GM23338 (cell line): ENCODE results near the gene MINDY4. TPM values are rescaled to one million over a fixed set of nuclear protein-coding genes. Genes with fewer than 3 reads are reported as not detected.

Experiments used
- ATAC-seq: fragments of 200-7000 bp; cut with Tn5 transposase; 3 replicates; pipeline ENCODE4 v1.9.1; 2020
- DNase-seq: peaks from one replicate; pipeline ENCODE4 v3.0.0-alpha.2; 2015; ENCODE audit warnings: low spot score
- H2AFZ ChIP-seq: fragments of 200-600 bp; sonication (generic); 2 replicates; pipeline ENCODE4 v1.8.0; 2016; ENCODE audit warnings: antibody characterized with exemption, mild to moderate bottlenecking, moderate library complexity
- H3F3A ChIP-seq: fragments of 200-600 bp; sonication (generic); replicated peaks from 2 replicates; pipeline ENCODE4 v1.8.0; 2017; ENCODE audit warnings: antibody characterized with exemption, mixed run types, low read depth
- H3K27ac ChIP-seq: fragments of 200-600 bp; sonication (generic); 2 replicates; pipeline ENCODE4 v1.6.1; 2016; ENCODE audit warnings: low read depth
- H3K27me3 ChIP-seq: fragments of 200-600 bp; sonication (generic); 2 replicates; pipeline ENCODE4 v1.8.0; 2016; ENCODE audit warnings: mild to moderate bottlenecking, mixed run types, moderate library complexity; ENCODE audit not compliant: insufficient read depth
- H3K36me3 ChIP-seq: fragments of 200-600 bp; sonication (generic); 2 replicates; pipeline ENCODE4 v1.8.0; 2016; ENCODE audit warnings: mild to moderate bottlenecking; ENCODE audit not compliant: insufficient read depth
- H3K4me1 ChIP-seq: fragments of 200-600 bp; sonication (generic); 2 replicates; pipeline ENCODE4 v1.8.0; 2016; ENCODE audit warnings: mild to moderate bottlenecking, moderate library complexity; ENCODE audit not compliant: insufficient read depth
- H3K4me2 ChIP-seq: fragments of 200-600 bp; sonication (generic); 2 replicates; pipeline ENCODE4 v1.7.1; 2017; ENCODE audit warnings: mixed run types
- H3K4me3 ChIP-seq: fragments of 200-600 bp; sonication (generic); 2 replicates; pipeline ENCODE4 v1.6.1; 2016; ENCODE audit warnings: mixed run types
- H3K79me2 ChIP-seq: fragments of 200-600 bp; sonication (generic); replicated peaks from 2 replicates; pipeline ENCODE4 v1.8.0; 2017; ENCODE audit warnings: mild to moderate bottlenecking; ENCODE audit not compliant: insufficient read depth
- H3K9me2 ChIP-seq: fragments of 200-600 bp; sonication (generic); 2 replicates; pipeline ENCODE4 v1.8.0; 2017; ENCODE audit not compliant: insufficient read depth
- H4K20me1 ChIP-seq: fragments of 200-600 bp; sonication (generic); replicated peaks from 2 replicates; pipeline ENCODE4 v1.8.0; 2017; ENCODE audit warnings: mild to moderate bottlenecking; ENCODE audit not compliant: insufficient read depth
- H3K27ac Mint-ChIP-seq: 2 replicates; pipeline ENCODE4 v1.8.0; 2020; ENCODE audit warnings: inconsistent platforms, mild to moderate bottlenecking, moderate library complexity, mixed read lengths
- H3K27me3 Mint-ChIP-seq: 3 replicates; pipeline ENCODE4 v1.8.0; 2022; ENCODE audit warnings: low read depth, mild to moderate bottlenecking, moderate library complexity, mixed read lengths, inconsistent platforms; ENCODE audit not compliant: insufficient read depth, poor library complexity
- H3K36me3 Mint-ChIP-seq: 3 replicates; pipeline ENCODE4 v1.8.0; 2021; ENCODE audit warnings: low read depth, mild to moderate bottlenecking, inconsistent platforms, moderate library complexity, mixed read lengths
- H3K4me1 Mint-ChIP-seq: 3 replicates; pipeline ENCODE4 v1.8.0; 2020; ENCODE audit warnings: mild to moderate bottlenecking, inconsistent platforms, mixed read lengths
- H3K4me3 Mint-ChIP-seq: 3 replicates; pipeline ENCODE4 v1.8.0; 2021; ENCODE audit warnings: moderate library complexity, mild to moderate bottlenecking, inconsistent platforms, mixed read lengths
- H3K9me3 Mint-ChIP-seq: 3 replicates; pipeline ENCODE4 v1.8.0; 2020; ENCODE audit warnings: moderate library complexity, mild to moderate bottlenecking, inconsistent platforms, mixed read lengths
- CREB1 ChIP-seq: fragments of 250-450 bp; sonication (Bioruptor Pico); IDR thresholded peaks from 2 replicates; pipeline ENCODE4 v1.5.0; 2020; ENCODE audit warnings: low read depth, mild to moderate bottlenecking, moderate library complexity
- EZH2 ChIP-seq: fragments of 200-600 bp; sonication (generic); IDR thresholded peaks from one replicate; pipeline ENCODE4 v1.8.0; 2017; ENCODE audit warnings: antibody characterized with exemption, mild to moderate bottlenecking, low read depth; ENCODE audit not compliant: unreplicated experiment
- EZH2phosphoT487 ChIP-seq: fragments of 200-600 bp; sonication (generic); IDR thresholded peaks from one replicate; pipeline ENCODE4 v1.8.1; 2018; ENCODE audit warnings: antibody characterized with exemption; ENCODE audit not compliant: unreplicated experiment
- STAT1 ChIP-seq: IDR thresholded peaks from one replicate; pipeline ENCODE4 v1.6.1; 2016; ENCODE audit warnings: antibody characterized with exemption; ENCODE audit not compliant: unreplicated experiment
- ZNF331 ChIP-seq: fragments of 250-450 bp; sonication (Bioruptor Pico); IDR thresholded peaks from 2 replicates; pipeline ENCODE4 v1.5.0; 2020; ENCODE audit warnings: low read depth, mild to moderate bottlenecking, moderate library complexity
- polyA plus RNA-seq: library from polyadenylated mRNA; unstranded; fragments of >200 nt; fragmentation: Nextera tagmentation; extraction: Ambion mirVana; gene quantifications from 2 replicates; pipeline ENCODE4 v1.2.1, GENCODE V29; 2016
- total RNA-seq: library from RNA; depleted of rRNA; stranded (reverse); fragments of >200 nt; shearing (Covaris generic); gene quantifications from 2 replicates; pipeline ENCODE4 v1.2.3, GENCODE V29; 2014
- TF ChIP-seq, protein P1 (sequence below), 2 experiments: fragments of 200-600 bp in 1 of 2; sonication (generic) in 1 of 2; conservative IDR thresholded peaks; 2 replicates each; pipeline versions ENCODE4 v1.5.1 to v1.6.1; 2016 to 2017; ENCODE audit warnings: antibody characterized with exemption in 2 of 2, low read depth in 2 of 2, mild to moderate bottlenecking in 2 of 2, moderate library complexity in 1 of 2
- TF ChIP-seq, protein P2 (sequence below): fragments of 250-450 bp; sonication (Bioruptor Pico); IDR thresholded peaks from 2 replicates; pipeline ENCODE4 v1.5.0; 2020; ENCODE audit warnings: mild to moderate bottlenecking, moderate library complexity
- TF ChIP-seq, protein P3 (sequence below): IDR thresholded peaks from one replicate; pipeline ENCODE4 v1.6.1; 2018; ENCODE audit warnings: antibody characterized with exemption; ENCODE audit not compliant: unreplicated experiment
- TF ChIP-seq, protein P4 (sequence below): IDR thresholded peaks from 2 replicates; pipeline ENCODE4 v1.6.1; 2016; ENCODE audit warnings: antibody characterized with exemption

The MINDY4 gene
- total and polyA plus RNA-seq, 2 experiments from 2014 or later: 1.7 to 4.4 TPM

DNA sequence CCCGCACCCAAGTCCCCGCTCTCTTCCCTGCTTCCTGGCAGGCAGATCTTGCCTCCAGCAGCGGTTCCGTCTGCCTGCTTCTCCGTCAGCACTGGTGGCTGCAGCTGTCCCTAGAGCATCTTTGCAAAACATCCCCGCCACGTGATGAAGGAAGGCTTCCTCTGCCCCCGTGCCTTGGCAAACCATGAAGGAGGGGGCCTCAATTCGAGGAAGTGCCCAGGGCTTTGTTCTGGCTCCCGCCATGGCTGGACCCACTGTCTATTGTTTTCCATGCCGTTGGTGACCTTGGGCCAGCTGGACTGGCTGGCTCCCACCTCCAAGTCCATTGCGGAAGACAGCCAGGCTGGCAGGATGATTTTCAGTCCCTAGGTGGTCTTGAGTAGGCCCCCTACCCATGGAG lies 127.2 kb downstream of the MINDY4 start:
- Mint-ChIP-seq H3K4me3 (no peak overlapping the region), H3K4me1 (peaks cover 10% of the 10 kb centered on the region), H3K27me3 (peaks cover 5% of the 10 kb centered on the region), H3K27ac (no peak overlapping the region), H3K9me3 (no peaks in the 10 kb centered on the region; the same call in 2 of the 3 replicates), H3K36me3 (no peaks in the 10 kb centered on the region)
- H3K36me3 ChIP-seq: no peaks in the 10 kb centered on the region
- H3K4me1 ChIP-seq: no peaks in the 10 kb centered on the region
- H3K79me2 ChIP-seq: no peaks in the 10 kb centered on the region
- no peak overlapping the region for H3K4me3 ChIP-seq
- H3K27ac ChIP-seq: no peak overlapping the region
- TF ChIP-seq EZH2phosphoT487: no peak
- H4K20me1 ChIP-seq: no peaks in the 10 kb centered on the region
- no peak for ATAC-seq
- no peak for DNase-seq
- no peaks in the 10 kb centered on the region for H3K9me2 ChIP-seq
- H3K4me2 ChIP-seq: no peak overlapping the region
- no peaks in the 10 kb centered on the region for H3K27me3 ChIP-seq
- H2AFZ ChIP-seq: no peak overlapping the region
- no peaks in the 10 kb centered on the region for H3F3A ChIP-seq

DNA sequence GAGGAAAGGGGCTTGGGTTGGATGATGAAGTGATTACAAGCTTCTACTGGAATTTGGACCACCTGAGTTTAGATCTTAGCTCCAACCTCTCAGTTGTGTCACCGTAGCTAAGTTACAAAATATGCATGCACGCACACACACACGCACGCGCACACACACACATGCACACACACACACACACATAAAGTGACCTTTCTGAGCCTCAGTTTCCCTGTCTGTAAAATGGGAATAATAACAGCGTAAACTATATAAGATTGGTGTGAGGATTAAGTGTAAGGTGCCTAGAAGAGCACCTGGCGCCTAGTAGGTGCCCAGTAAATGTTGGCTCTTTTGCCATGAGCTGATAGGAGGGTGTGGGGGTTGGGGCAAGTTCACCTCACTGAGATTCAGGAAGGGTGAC lies 127.8 kb downstream of the MINDY4 start:
- Mint-ChIP-seq H3K27ac (no peak overlapping the region), H3K27me3 (peaks cover 5% of the 10 kb centered on the region), H3K4me3 (no peak overlapping the region), H3K9me3 (no peaks in the 10 kb centered on the region; the same call in 2 of the 3 replicates), H3K36me3 (no peaks in the 10 kb centered on the region), H3K4me1 (peaks cover 10% of the 10 kb centered on the region)
- TF ChIP-seq, protein P1, sequence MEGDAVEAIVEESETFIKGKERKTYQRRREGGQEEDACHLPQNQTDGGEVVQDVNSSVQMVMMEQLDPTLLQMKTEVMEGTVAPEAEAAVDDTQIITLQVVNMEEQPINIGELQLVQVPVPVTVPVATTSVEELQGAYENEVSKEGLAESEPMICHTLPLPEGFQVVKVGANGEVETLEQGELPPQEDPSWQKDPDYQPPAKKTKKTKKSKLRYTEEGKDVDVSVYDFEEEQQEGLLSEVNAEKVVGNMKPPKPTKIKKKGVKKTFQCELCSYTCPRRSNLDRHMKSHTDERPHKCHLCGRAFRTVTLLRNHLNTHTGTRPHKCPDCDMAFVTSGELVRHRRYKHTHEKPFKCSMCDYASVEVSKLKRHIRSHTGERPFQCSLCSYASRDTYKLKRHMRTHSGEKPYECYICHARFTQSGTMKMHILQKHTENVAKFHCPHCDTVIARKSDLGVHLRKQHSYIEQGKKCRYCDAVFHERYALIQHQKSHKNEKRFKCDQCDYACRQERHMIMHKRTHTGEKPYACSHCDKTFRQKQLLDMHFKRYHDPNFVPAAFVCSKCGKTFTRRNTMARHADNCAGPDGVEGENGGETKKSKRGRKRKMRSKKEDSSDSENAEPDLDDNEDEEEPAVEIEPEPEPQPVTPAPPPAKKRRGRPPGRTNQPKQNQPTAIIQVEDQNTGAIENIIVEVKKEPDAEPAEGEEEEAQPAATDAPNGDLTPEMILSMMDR (conservative IDR thresholded peaks at IDR 0.05; ENCODE audit: low read depth in 2 of 2): no peak
- TF ChIP-seq CREB1: no peak
- TF ChIP-seq, protein P2, sequence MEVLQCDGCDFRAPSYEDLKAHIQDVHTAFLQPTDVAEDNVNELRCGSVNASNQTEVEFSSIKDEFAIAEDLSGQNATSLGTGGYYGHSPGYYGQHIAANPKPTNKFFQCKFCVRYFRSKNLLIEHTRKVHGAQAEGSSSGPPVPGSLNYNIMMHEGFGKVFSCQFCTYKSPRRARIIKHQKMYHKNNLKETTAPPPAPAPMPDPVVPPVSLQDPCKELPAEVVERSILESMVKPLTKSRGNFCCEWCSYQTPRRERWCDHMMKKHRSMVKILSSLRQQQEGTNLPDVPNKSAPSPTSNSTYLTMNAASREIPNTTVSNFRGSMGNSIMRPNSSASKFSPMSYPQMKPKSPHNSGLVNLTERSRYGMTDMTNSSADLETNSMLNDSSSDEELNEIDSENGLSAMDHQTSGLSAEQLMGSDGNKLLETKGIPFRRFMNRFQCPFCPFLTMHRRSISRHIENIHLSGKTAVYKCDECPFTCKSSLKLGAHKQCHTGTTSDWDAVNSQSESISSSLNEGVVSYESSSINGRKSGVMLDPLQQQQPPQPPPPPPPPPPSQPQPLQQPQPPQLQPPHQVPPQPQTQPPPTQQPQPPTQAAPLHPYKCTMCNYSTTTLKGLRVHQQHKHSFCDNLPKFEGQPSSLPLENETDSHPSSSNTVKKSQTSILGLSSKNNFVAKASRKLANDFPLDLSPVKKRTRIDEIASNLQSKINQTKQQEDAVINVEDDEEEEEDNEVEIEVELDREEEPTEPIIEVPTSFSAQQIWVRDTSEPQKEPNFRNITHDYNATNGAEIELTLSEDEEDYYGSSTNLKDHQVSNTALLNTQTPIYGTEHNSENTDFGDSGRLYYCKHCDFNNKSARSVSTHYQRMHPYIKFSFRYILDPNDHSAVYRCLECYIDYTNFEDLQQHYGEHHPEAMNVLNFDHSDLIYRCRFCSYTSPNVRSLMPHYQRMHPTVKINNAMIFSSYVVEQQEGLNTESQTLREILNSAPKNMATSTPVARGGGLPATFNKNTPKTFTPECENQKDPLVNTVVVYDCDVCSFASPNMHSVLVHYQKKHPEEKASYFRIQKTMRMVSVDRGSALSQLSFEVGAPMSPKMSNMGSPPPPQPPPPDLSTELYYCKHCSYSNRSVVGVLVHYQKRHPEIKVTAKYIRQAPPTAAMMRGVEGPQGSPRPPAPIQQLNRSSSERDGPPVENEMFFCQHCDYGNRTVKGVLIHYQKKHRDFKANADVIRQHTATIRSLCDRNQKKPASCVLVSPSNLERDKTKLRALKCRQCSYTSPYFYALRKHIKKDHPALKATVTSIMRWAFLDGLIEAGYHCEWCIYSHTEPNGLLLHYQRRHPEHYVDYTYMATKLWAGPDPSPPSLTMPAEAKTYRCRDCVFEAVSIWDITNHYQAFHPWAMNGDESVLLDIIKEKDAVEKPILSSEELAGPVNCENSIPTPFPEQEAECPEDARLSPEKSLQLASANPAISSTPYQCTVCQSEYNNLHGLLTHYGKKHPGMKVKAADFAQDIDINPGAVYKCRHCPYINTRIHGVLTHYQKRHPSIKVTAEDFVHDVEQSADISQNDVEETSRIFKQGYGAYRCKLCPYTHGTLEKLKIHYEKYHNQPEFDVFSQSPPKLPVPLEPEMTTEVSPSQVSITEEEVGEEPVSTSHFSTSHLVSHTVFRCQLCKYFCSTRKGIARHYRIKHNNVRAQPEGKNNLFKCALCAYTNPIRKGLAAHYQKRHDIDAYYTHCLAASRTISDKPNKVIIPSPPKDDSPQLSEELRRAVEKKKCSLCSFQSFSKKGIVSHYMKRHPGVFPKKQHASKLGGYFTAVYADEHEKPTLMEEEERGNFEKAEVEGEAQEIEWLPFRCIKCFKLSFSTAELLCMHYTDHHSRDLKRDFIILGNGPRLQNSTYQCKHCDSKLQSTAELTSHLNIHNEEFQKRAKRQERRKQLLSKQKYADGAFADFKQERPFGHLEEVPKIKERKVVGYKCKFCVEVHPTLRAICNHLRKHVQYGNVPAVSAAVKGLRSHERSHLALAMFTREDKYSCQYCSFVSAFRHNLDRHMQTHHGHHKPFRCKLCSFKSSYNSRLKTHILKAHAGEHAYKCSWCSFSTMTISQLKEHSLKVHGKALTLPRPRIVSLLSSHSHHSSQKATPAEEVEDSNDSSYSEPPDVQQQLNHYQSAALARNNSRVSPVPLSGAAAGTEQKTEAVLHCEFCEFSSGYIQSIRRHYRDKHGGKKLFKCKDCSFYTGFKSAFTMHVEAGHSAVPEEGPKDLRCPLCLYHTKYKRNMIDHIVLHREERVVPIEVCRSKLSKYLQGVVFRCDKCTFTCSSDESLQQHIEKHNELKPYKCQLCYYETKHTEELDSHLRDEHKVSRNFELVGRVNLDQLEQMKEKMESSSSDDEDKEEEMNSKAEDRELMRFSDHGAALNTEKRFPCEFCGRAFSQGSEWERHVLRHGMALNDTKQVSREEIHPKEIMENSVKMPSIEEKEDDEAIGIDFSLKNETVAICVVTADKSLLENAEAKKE (CRISPR knock-in tag): no peak
- TF ChIP-seq, protein P3, sequence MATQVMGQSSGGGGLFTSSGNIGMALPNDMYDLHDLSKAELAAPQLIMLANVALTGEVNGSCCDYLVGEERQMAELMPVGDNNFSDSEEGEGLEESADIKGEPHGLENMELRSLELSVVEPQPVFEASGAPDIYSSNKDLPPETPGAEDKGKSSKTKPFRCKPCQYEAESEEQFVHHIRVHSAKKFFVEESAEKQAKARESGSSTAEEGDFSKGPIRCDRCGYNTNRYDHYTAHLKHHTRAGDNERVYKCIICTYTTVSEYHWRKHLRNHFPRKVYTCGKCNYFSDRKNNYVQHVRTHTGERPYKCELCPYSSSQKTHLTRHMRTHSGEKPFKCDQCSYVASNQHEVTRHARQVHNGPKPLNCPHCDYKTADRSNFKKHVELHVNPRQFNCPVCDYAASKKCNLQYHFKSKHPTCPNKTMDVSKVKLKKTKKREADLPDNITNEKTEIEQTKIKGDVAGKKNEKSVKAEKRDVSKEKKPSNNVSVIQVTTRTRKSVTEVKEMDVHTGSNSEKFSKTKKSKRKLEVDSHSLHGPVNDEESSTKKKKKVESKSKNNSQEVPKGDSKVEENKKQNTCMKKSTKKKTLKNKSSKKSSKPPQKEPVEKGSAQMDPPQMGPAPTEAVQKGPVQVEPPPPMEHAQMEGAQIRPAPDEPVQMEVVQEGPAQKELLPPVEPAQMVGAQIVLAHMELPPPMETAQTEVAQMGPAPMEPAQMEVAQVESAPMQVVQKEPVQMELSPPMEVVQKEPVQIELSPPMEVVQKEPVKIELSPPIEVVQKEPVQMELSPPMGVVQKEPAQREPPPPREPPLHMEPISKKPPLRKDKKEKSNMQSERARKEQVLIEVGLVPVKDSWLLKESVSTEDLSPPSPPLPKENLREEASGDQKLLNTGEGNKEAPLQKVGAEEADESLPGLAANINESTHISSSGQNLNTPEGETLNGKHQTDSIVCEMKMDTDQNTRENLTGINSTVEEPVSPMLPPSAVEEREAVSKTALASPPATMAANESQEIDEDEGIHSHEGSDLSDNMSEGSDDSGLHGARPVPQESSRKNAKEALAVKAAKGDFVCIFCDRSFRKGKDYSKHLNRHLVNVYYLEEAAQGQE: no peak
- no peak for TF ChIP-seq EZH2
- no peak for TF ChIP-seq ZNF331 (CRISPR knock-in tag)
- no peak for TF ChIP-seq STAT1
- TF ChIP-seq, protein P4, sequence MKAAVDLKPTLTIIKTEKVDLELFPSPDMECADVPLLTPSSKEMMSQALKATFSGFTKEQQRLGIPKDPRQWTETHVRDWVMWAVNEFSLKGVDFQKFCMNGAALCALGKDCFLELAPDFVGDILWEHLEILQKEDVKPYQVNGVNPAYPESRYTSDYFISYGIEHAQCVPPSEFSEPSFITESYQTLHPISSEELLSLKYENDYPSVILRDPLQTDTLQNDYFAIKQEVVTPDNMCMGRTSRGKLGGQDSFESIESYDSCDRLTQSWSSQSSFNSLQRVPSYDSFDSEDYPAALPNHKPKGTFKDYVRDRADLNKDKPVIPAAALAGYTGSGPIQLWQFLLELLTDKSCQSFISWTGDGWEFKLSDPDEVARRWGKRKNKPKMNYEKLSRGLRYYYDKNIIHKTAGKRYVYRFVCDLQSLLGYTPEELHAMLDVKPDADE: no peak
- H3K4me2 ChIP-seq: no peak overlapping the region
- H3K27ac ChIP-seq: no peak overlapping the region
- H4K20me1 ChIP-seq: no peaks in the 10 kb centered on the region
- H3K79me2 ChIP-seq: no peaks in the 10 kb centered on the region
- no peaks in the 10 kb centered on the region for H3K36me3 ChIP-seq
- no peak overlapping the region for H3K4me3 ChIP-seq
- no peaks in the 10 kb centered on the region for H3K9me2 ChIP-seq
- H3F3A ChIP-seq: no peaks in the 10 kb centered on the region
- no peak overlapping the region for H2AFZ ChIP-seq
- no peak for DNase-seq
- no peaks in the 10 kb centered on the region for H3K4me1 ChIP-seq
- no peaks in the 10 kb centered on the region for H3K27me3 ChIP-seq
- ATAC-seq: no peak
